Thoracic aorta (tissue), 2 donors: ENCODE data around the gene MAN2A1. TPM values are rescaled to one million over a fixed set of nuclear protein-coding genes. Genes with fewer than 3 reads are reported as not detected.

Source experiments
- ATAC-seq: fragments of 150-250 bp; one replicate; pipeline ENCODE4 v1.8.0; 2017; ENCODE audit warnings: low read depth; ENCODE audit not compliant: insufficient number of reproducible peaks, low FRiP score
- DNase-seq: peaks from one replicate; pipeline ENCODE4 v3.0.0-alpha.2; 2020; ENCODE audit warnings: low spot score
- H3K27ac ChIP-seq, 2 donors: fragments of 200-600 bp; sonication (generic); 1 replicate in 1 of 2; 2 replicates in 1 of 2; pipeline ENCODE4 v1.5.1; 2016; ENCODE audit warnings: mild to moderate bottlenecking in 2 of 2, moderate library complexity in 2 of 2
- H3K27me3 ChIP-seq: fragments of 200-600 bp; sonication (generic); replicated peaks from 2 replicates; pipeline ENCODE4 v1.6.0; 2016; ENCODE audit warnings: mild to moderate bottlenecking; ENCODE audit not compliant: insufficient read depth
- H3K36me3 ChIP-seq: fragments of 200-600 bp; sonication (generic); one replicate; pipeline ENCODE4 v1.5.1; 2016
- H3K4me1 ChIP-seq, 2 donors: fragments of 200-600 bp; sonication (generic); 1 replicate in 1 of 2; 2 replicates in 1 of 2; pipeline versions ENCODE4 v1.5.1 to v1.6.0; 2016; ENCODE audit warnings: low read depth in 2 of 2, mild to moderate bottlenecking in 1 of 2; ENCODE audit not compliant: control insufficient read depth in 1 of 2
- H3K4me3 ChIP-seq: fragments of 200-600 bp; sonication (generic); 2 replicates; pipeline ENCODE4 v1.5.1; 2016; ENCODE audit warnings: mild to moderate bottlenecking
- H3K9me3 ChIP-seq: fragments of 200-600 bp; sonication (generic); 2 replicates; pipeline ENCODE4 v1.5.1; 2016
- CTCF ChIP-seq: fragments of 200-600 bp; sonication (generic); IDR thresholded peaks from one replicate; pipeline ENCODE4 v1.5.1; 2019; ENCODE audit warnings: antibody characterized with exemption
- total RNA-seq, 2 donors: library from RNA; depleted of rRNA; stranded (reverse); fragments of >200 nt; gene quantifications; one replicate each; pipeline versions ENCODE4 v1.1.0 to v1.2.3, GENCODE V29; 2016

Gene MAN2A1
- total RNA-seq, 2 donors from 2014 or later = 64.8 to 82.8 TPM

GRCh38 chr5:109805472-109805871 is 115.7 kb downstream of the MAN2A1 start:
- H3K27me3 ChIP-seq = no peaks in the 10 kb centered on the region
- ATAC-seq = no peak
- H3K27ac ChIP-seq = no peak overlapping the region
- H3K36me3 ChIP-seq = no peaks in the 10 kb centered on the region
- no peak for DNase-seq
- H3K4me3 ChIP-seq = no peak overlapping the region
- no peaks in the 10 kb centered on the region for H3K9me3 ChIP-seq
- TF ChIP-seq CTCF = no peak
- H3K4me1 ChIP-seq = peaks cover 0 to 10% of the 10 kb centered on the region in 2 donors

- Histone ChIP-seq H3K27me3 (no peaks in the 10 kb centered on the region), H3K9me3 (no peaks in the 10 kb centered on the region), H3K4me1 (peaks cover 0 to 10% of the 10 kb centered on the region in 2 donors), H3K36me3 (no peaks in the 10 kb centered on the region), H3K27ac (no peak overlapping the region), H3K4me3 (no peak overlapping the region)
- ATAC-seq (no peak), DNase-seq (no peak)
- no peak for TF ChIP-seq CTCF
Observed at GRCh38 chr5:109805883-109806282, 116.2 kb downstream of the MAN2A1 start.

- Histone ChIP-seq H3K27ac (no peak overlapping the region), H3K4me3 (no peak overlapping the region), H3K9me3 (no peaks in the 10 kb centered on the region), H3K4me1 (no peaks in the 10 kb centered on the region), H3K27me3 (no peaks in the 10 kb centered on the region), H3K36me3 (peaks cover 2% of the 10 kb centered on the region)
- TF ChIP-seq CTCF = no peak
- ATAC-seq (no peak), DNase-seq (no peak)
Observed at GRCh38 chr5:109812698-109813097, 123.0 kb downstream of the MAN2A1 start.

GRCh38 chr5:109816732-109817131 is 127.0 kb downstream of the MAN2A1 start:
- H3K4me1 ChIP-seq = no peaks in the 10 kb centered on the region
- no peak overlapping the region for H3K4me3 ChIP-seq
- ATAC-seq (no peak), DNase-seq (no peak)
- H3K36me3 ChIP-seq = peaks cover 9% of the 10 kb centered on the region
- no peak overlapping the region for H3K27ac ChIP-seq
- H3K27me3 ChIP-seq = no peaks in the 10 kb centered on the region
- TF ChIP-seq CTCF = no peak
- no peaks in the 10 kb centered on the region for H3K9me3 ChIP-seq

- no peaks in the 10 kb centered on the region for H3K9me3 ChIP-seq
- H3K36me3 ChIP-seq = peaks cover 6% of the 10 kb centered on the region
- DNase-seq (no peak), ATAC-seq (no peak)
- TF ChIP-seq CTCF = no peak
- no peaks in the 10 kb centered on the region for H3K27me3 ChIP-seq
- no peak overlapping the region for H3K4me3 ChIP-seq
- no peaks in the 10 kb centered on the region for H3K4me1 ChIP-seq
- no peak overlapping the region for H3K27ac ChIP-seq
Observed at GRCh38 chr5:109819878-109820277, 130.2 kb downstream of the MAN2A1 start.
